Kidney (tissue), 14 donors: Measurements from ENCODE around the gene ZMAT3. TPM values are rescaled to one million over a fixed set of nuclear protein-coding genes. Genes with fewer than 3 reads are reported as not detected.

ENCODE experiments used
- DNase-seq, 5 donors: peaks; one replicate each; pipeline ENCODE4 v3.0.0-alpha.2; 2013 to 2020
- FAIRE-seq: peaks from 2 replicates; lab custom pipeline; 2012; peaks lifted over from hg19 to GRCh38; lab: Jason Lieb, UNC
- H3K27ac ChIP-seq, 2 donors: one replicate each; pipeline ENCODE4 v1.7.0; 2013; ENCODE audit warnings: low read depth in 2 of 2, low read length in 2 of 2, inconsistent platforms in 1 of 2
- H3K27me3 ChIP-seq: one replicate; pipeline ENCODE4 v1.7.1; 2013; ENCODE audit warnings: low read length, inconsistent platforms; ENCODE audit not compliant: control insufficient read depth, insufficient read depth
- H3K36me3 ChIP-seq, 3 donors: one replicate each; pipeline versions ENCODE4 v1.7.0 to v1.7.1; 2013; ENCODE audit warnings: low read length in 3 of 3, control low read depth in 1 of 3, inconsistent platforms in 1 of 3; ENCODE audit not compliant: insufficient read depth in 3 of 3, control insufficient read depth in 2 of 3
- H3K4me1 ChIP-seq, 3 donors: one replicate each; pipeline versions ENCODE4 v1.7.0 to v1.7.1; 2013; ENCODE audit warnings: low read length in 3 of 3, inconsistent platforms in 1 of 3, low read depth in 1 of 3; ENCODE audit not compliant: control insufficient read depth in 2 of 3, insufficient read depth in 2 of 3
- H3K4me3 ChIP-seq, 3 donors: one replicate each; pipeline versions ENCODE4 v1.7.0 to v1.8.1; 2013; ENCODE audit warnings: low read length in 3 of 3, control low read depth in 1 of 3, inconsistent platforms in 1 of 3
- H3K9ac ChIP-seq, 3 donors: one replicate each; pipeline versions ENCODE4 v1.7.0 to v1.7.1; 2013; ENCODE audit warnings: low read length in 3 of 3, control low read depth in 1 of 3, inconsistent platforms in 1 of 3
- H3K9me3 ChIP-seq, 3 donors: one replicate each; pipeline versions ENCODE4 v1.7.0 to v1.7.1; 2013; ENCODE audit warnings: low read length in 3 of 3, control low read depth in 1 of 3, inconsistent platforms in 1 of 3; ENCODE audit not compliant: control insufficient read depth in 2 of 3, insufficient read depth in 1 of 3
- CTCF ChIP-seq: IDR thresholded peaks from 3 replicates; pipeline ENCODE4 v1.5.1; 2012; ENCODE audit warnings: mild to moderate bottlenecking, moderate library complexity, borderline replicate concordance; ENCODE audit not compliant: insufficient read depth; ENCODE audit errors: extremely low read depth
- intact Hi-C: fragments of 100-400 bp; cut with DNase I; formaldehyde crosslinking; loops from one replicate; pipeline ENCODE4 v1.11.1; 2022
- polyA plus RNA-seq: library from polyadenylated mRNA; stranded (reverse); fragments of 350-450 nt; fragmentation: Illumina TruSeq; extraction: RNeasy Lipid Tissue Mini Kit (QIAGEN cat#74804); gene quantifications from one replicate; pipeline ENCODE4 v1.2.3, GENCODE V29; 2014; ENCODE audit warnings: low read depth, low replicate concordance; ENCODE audit not compliant: insufficient read depth
- total RNA-seq: library from RNA; stranded (reverse); fragmentation: NEBNext Ultra II Directional; extraction: Animal tissue kit (Norgen Biotek cat#: 25700); gene quantifications from one replicate; pipeline ENCODE4 v1.2.1, GENCODE V29; 2021
- donor health status: control.
- donor health status: control.
- donor health status: control.
- donor health status: control.
- donor health status: control.
- donor health status: DM: yes; HTN: yes; CAD: no.
- donor health status: Normal renal cell carcinoma (clear cell type).

Gene ZMAT3
- total and polyA plus RNA-seq, 2 donors from 2014 or later, result 4.2 to 26.1 TPM

- Histone ChIP-seq H3K36me3 (no peaks in the 10 kb centered on the region), H3K4me1 (peaks cover 0 to 2% (median 0%) of the 10 kb centered on the region in 3 donors), H3K27me3 (no peaks in the 10 kb centered on the region), H3K9me3 (no peaks in the 10 kb centered on the region), H3K27ac (no peak overlapping the region), H3K9ac (no peak overlapping the region), H3K4me3 (no peak overlapping the region)
- intact Hi-C loops, result no loop called here
- DNase-seq, result no peak
- FAIRE-seq, result no peak
- no peak for TF ChIP-seq CTCF
Observed at GRCh38 chr3:179028408-179028807, 43.2 kb downstream of the ZMAT3 start.

- Histone ChIP-seq H3K36me3 (no peaks in the 10 kb centered on the region), H3K9ac (no peak overlapping the region), H3K4me3 (no peak overlapping the region), H3K27ac (no peak overlapping the region), H3K4me1 (peaks cover 0 to 2% (median 0%) of the 10 kb centered on the region in 3 donors), H3K27me3 (no peaks in the 10 kb centered on the region), H3K9me3 (no peaks in the 10 kb centered on the region)
- TF ChIP-seq CTCF, result no peak
- no peak for DNase-seq
- FAIRE-seq, result no peak
- intact Hi-C loops, result no loop called here
Observed at GRCh38 chr3:179027326-179027900, 44.2 kb downstream of the ZMAT3 start.

GRCh38 chr3:179026636-179027035 lies 45.0 kb downstream of the ZMAT3 start:
- H3K36me3 ChIP-seq, result no peaks in the 10 kb centered on the region
- DNase-seq (peak in 2 of 5 donors; percentile 36 to 41), FAIRE-seq (no peak)
- intact Hi-C loops, result no loop called here
- no peaks in the 10 kb centered on the region for H3K9me3 ChIP-seq
- no peak overlapping the region for H3K27ac ChIP-seq
- H3K4me1 ChIP-seq, result peaks cover 0 to 2% (median 0%) of the 10 kb centered on the region in 3 donors
- no peak for TF ChIP-seq CTCF
- no peaks in the 10 kb centered on the region for H3K27me3 ChIP-seq
- no peak overlapping the region for H3K4me3 ChIP-seq
- no peak overlapping the region for H3K9ac ChIP-seq
